ENCODE measurements around the gene DCPS.

DCPS gene

GRCh38 chr11:126329644-126330211, 25.9 kb downstream of the DCPS start:
- DNase-seq: no peak

- DNase-seq: no peak
These were observed 27.4 kb downstream of the DCPS start for GRCh38 chr11:126331286-126331685.

- no peak for DNase-seq
These were observed 28.4 kb downstream of the DCPS start for GRCh38 chr11:126332221-126332711.

- no peak for DNase-seq
These were observed 29.3 kb downstream of the DCPS start for GRCh38 chr11:126333142-126333541.

- DNase-seq: no peak
These were observed 31.0 kb downstream of the DCPS start for GRCh38 chr11:126334659-126335462.

- no peak for DNase-seq
These were observed 31.6 kb downstream of the DCPS start for GRCh38 chr11:126335463-126335760.

- no peak for DNase-seq
These were observed 32.3 kb downstream of the DCPS start for GRCh38 chr11:126336138-126336541.

- no peak for DNase-seq
These were observed 32.8 kb downstream of the DCPS start for GRCh38 chr11:126336671-126337101.

GRCh38 chr11:126337126-126337473, 33.2 kb downstream of the DCPS start:
- DNase-seq: no peak

GRCh38 chr11:126337474-126338241, 33.8 kb downstream of the DCPS start:
- DNase-seq: no peak

- no peak for DNase-seq
These were observed 34.6 kb downstream of the DCPS start for GRCh38 chr11:126338346-126339055.

GRCh38 chr11:126339073-126339862, 35.4 kb downstream of the DCPS start:
- DNase-seq: no peak

GRCh38 chr11:126339863-126340434, 36.1 kb downstream of the DCPS start:
- DNase-seq: no peak

- no peak for DNase-seq
These were observed 37.2 kb downstream of the DCPS start for GRCh38 chr11:126340960-126341606.

GRCh38 chr11:126341760-126342161, 37.9 kb downstream of the DCPS start:
- no peak for DNase-seq

- no peak for DNase-seq
These were observed 39.2 kb downstream of the DCPS start for GRCh38 chr11:126343051-126343450.

- no peak for DNase-seq
These were observed 40.6 kb downstream of the DCPS start for GRCh38 chr11:126344141-126345080.

- DNase-seq: no peak
These were observed 41.4 kb downstream of the DCPS start for GRCh38 chr11:126345283-126345682.

- DNase-seq: no peak
These were observed 42.1 kb downstream of the DCPS start for GRCh38 chr11:126345759-126346585.

- DNase-seq: no peak
These were observed 42.7 kb downstream of the DCPS start for GRCh38 chr11:126346586-126346940.
